Effector memory CD4-positive, alpha-beta T cell (primary cell): ENCODE measurements around the gene BCL2L1.

Source experiments
- DNase-seq, 3 donors: peaks; one replicate each; pipeline ENCODE4 v3.0.0-alpha.2; 2020
- H3K27ac ChIP-seq: 2 replicates; pipeline ENCODE4 v1.7.0; 2013; ENCODE audit warnings: mild to moderate bottlenecking, low read length, moderate library complexity; ENCODE audit not compliant: insufficient read depth, poor library complexity, severe bottlenecking
- H3K27me3 ChIP-seq: replicated peaks from 2 replicates; pipeline ENCODE4 v1.7.0; 2013; ENCODE audit warnings: mild to moderate bottlenecking, low read length; ENCODE audit not compliant: insufficient read depth, control insufficient read depth, poor library complexity, severe bottlenecking
- H3K36me3 ChIP-seq: 2 replicates; pipeline ENCODE4 v1.7.0; 2013; ENCODE audit warnings: mild to moderate bottlenecking, low read length, moderate library complexity; ENCODE audit not compliant: control insufficient read depth, insufficient read depth
- H3K4me1 ChIP-seq: 2 replicates; pipeline ENCODE4 v1.7.0; 2013; ENCODE audit warnings: low read length, mild to moderate bottlenecking; ENCODE audit not compliant: control insufficient read depth, insufficient read depth, poor library complexity, severe bottlenecking
- H3K4me3 ChIP-seq: 2 replicates; pipeline ENCODE4 v1.7.0; 2013; ENCODE audit warnings: low read length, low read depth, mild to moderate bottlenecking; ENCODE audit not compliant: insufficient read depth, poor library complexity, severe bottlenecking
- H3K9me3 ChIP-seq: 2 replicates; pipeline ENCODE4 v1.7.0; 2013; ENCODE audit warnings: mild to moderate bottlenecking, low read length, moderate library complexity; ENCODE audit not compliant: control insufficient read depth

The BCL2L1 gene

DNA sequence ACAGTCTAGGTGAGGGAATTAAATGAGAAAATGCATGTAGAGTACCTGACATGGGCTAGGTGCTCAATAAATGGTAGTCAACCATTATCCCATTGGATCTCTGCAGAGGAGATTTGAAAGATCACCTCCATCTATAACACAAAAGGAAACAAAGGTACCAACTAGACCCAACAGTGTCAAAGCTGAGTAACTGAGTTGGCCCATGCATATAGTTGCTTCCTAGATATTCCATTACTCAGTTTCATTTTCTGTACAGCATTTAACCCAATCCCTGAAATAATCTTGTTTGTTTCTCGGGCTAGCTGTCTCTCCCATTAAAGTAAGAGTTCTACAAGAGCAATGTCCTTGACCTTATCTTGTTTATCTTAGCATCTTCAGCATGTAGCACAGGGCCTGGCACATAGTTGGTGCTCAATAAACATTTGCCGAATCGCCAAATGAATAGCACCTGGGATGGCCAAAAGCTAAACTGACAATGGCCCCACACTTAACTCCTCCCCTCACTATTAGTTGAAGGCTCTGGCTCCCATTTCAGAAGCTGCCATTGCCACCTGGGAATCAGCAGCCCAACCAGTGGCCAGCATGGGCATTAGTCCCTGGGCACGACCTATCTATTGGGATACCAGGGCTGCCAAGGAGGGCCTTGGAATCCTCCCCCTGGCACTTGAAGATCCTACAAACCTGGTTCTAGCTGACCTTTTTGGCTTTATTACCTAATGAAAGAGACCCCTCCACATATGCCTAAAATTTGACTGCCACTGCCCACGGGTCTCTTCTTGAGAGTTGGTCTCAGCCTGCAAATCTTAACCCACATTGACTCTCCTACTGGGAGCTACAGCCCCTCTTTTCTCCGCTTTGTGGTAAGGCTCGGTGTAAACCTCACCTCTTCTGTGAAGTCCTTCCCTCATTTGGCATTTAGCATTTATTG lies 22.6 kb downstream of the BCL2L1 start:
- no peak overlapping the region for H3K27ac ChIP-seq
- no peaks in the 10 kb centered on the region for H3K9me3 ChIP-seq
- no peaks in the 10 kb centered on the region for H3K27me3 ChIP-seq
- DNase-seq = no peak
- H3K36me3 ChIP-seq = peaks cover 11% of the 10 kb centered on the region
- H3K4me1 ChIP-seq = peaks cover 9% of the 10 kb centered on the region
- no peak overlapping the region for H3K4me3 ChIP-seq

DNA sequence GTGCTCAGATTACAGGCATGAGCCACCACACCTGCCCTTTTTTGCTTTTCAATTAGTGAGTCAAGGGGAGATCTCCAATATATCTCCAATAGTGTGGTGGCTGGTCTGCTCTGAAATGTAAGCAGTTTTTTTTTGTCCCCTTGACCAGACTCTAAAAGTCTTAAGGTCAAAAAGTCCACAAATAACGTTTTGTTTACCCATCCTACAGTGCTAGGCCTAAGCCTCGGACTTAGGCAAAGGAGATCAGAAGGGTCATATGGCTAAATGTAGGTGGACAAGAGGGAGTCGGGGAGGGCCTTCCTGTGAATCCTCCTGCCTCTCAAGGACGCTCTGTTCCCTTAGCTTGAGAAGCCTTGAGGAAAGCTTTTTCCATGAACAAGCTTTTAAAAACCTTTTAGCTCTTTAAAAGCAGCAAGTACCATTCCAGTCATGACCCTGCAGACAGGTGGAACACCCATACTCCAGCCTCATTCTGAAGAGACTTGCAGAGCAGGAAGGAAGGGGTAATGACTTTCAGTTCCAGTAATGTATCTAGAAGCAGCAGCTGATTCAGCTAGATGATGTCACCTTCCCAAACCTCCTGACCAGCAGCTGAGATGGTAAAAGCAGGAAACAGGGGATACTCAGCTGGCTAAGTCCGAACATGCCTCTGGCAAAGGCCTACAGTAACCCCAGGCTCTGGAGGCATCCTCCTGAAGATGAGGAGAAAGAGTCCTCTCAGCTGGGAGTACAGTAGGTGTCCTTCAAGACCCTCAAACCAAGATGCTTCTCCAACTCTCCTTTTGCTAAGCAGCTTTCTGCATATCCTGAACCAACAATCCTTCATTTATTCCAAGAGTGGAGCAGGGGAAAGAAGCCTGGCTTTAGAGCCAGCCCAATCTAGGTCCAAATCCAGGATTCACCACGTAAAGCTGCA lies 23.6 kb downstream of the BCL2L1 start:
- no peaks in the 10 kb centered on the region for H3K27me3 ChIP-seq
- peaks cover 5% of the 10 kb centered on the region for H3K36me3 ChIP-seq
- H3K4me1 ChIP-seq = peaks cover 11% of the 10 kb centered on the region
- no peak overlapping the region for H3K4me3 ChIP-seq
- H3K27ac ChIP-seq = no peak overlapping the region
- no peak for DNase-seq
- no peaks in the 10 kb centered on the region for H3K9me3 ChIP-seq

DNA sequence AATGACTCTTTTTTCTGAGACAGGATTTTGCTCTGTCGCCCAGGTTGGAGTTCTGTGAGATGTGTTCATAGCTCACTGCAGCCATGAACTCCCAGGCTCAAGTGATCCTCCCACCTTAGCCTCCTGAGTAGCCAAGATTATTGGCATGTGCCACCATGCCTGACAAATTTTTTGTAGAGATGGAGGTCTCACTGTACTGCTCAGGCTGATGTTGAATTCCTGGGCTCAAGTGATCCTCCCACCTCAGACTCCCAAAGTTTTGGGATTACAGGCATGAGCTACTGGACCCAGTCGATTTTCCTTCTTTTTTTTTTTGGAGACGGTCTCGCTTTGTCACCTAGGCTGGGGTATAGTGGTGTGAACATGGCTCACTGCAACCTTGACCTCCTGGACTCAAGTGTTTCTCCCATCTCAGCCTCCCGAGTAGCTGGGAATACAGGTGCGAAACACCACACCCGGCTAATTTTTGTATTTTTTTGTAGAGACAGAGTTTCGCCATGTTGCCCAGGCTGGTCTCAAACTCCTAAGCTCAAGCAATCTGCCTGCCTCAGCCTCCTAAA lies 24.3 kb downstream of the BCL2L1 start:
- no peak overlapping the region for H3K4me3 ChIP-seq
- H3K36me3 ChIP-seq = peaks cover 5% of the 10 kb centered on the region
- no peaks in the 10 kb centered on the region for H3K27me3 ChIP-seq
- H3K27ac ChIP-seq = no peak overlapping the region
- H3K9me3 ChIP-seq = no peaks in the 10 kb centered on the region
- peaks cover 11% of the 10 kb centered on the region for H3K4me1 ChIP-seq
- DNase-seq = no peak

DNA sequence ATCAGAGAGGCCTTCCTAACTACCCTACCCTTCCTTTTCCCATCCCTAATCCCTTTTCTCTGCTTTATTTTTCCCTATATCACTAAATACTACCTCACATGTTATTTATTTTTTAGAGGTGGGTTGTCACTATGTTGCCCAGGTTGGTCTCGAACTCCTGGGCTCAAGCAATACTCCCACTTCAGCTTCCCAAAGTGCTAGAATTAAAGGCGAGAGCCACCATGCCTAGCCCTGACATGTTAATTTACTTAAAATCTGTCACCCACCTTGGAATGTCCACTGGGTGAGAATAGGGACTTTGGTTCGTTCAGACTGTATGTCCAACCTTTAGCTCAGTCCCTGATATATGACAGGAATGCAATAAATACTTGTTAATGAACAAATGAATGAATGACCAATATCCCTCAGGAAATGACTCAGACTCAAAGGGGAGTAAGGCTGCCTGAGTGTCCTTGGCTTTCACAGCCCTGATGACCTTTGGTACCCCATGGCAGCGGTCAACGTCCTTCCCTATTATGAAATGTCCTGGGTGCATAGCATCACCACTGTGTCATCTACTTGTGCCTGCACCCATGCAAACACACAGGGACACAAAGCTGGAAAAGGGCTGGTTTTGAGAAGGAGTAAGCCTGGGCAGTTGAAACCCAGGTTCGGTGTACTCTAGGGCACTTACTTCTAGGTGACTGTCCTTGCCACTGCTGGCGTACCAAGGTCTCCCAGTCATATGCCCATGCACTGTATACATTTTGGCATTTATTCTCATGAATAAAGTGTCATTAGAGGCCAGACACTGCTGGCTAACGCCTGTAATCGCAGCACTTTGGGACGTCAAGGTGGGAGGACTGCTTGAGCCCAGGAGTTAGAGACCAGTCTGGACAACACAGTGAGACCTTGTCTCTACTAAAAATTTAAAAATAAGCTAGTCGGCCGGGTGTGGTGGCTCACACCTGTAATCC lies 26.5 kb downstream of the BCL2L1 start:
- H3K27me3 ChIP-seq = no peaks in the 10 kb centered on the region
- DNase-seq = no peak
- H3K36me3 ChIP-seq = peaks cover 5% of the 10 kb centered on the region
- H3K4me1 ChIP-seq = peaks cover 11% of the 10 kb centered on the region
- H3K4me3 ChIP-seq = no peak overlapping the region
- H3K27ac ChIP-seq = no peak overlapping the region
- H3K9me3 ChIP-seq = no peaks in the 10 kb centered on the region

DNA sequence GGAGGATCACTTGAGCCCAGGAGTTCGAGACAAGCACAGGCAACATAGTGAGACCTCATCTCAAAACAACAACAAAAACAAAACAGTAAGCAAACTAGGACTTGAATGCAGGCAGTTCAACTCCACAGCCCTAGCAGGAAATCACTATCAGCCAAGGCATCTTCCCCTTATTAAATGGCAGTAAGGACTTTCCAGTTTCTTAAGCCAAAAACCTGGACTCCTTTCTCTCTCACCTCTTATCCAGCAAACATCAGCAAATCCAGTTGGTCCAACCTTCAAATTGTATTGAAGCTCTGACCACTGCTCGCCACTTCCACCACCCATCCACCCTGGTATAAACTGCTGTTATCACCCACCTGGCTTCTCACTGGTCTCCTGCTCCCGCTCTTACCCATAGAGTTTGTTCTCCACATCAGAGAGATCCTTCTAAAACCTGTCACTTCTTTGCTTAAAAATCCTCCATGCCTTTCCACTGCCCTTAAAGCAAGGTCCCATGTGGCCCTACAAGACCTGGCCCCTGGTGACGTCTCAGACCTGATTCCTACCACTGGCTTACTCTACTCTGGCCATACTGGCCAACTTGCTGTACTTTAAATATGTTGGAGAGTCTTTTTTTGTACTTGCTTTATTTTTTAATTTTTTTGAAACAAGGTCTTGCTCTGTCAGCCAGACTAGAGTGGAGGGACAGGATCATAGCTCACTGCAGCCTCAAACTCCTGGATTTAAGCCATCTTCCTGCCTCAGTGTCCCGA lies 27.6 kb downstream of the BCL2L1 start:
- peaks cover 5% of the 10 kb centered on the region for H3K36me3 ChIP-seq
- DNase-seq = no peak
- no peak overlapping the region for H3K27ac ChIP-seq
- H3K27me3 ChIP-seq = no peaks in the 10 kb centered on the region
- no peak overlapping the region for H3K4me3 ChIP-seq
- peaks cover 11% of the 10 kb centered on the region for H3K4me1 ChIP-seq
- no peaks in the 10 kb centered on the region for H3K9me3 ChIP-seq

DNA sequence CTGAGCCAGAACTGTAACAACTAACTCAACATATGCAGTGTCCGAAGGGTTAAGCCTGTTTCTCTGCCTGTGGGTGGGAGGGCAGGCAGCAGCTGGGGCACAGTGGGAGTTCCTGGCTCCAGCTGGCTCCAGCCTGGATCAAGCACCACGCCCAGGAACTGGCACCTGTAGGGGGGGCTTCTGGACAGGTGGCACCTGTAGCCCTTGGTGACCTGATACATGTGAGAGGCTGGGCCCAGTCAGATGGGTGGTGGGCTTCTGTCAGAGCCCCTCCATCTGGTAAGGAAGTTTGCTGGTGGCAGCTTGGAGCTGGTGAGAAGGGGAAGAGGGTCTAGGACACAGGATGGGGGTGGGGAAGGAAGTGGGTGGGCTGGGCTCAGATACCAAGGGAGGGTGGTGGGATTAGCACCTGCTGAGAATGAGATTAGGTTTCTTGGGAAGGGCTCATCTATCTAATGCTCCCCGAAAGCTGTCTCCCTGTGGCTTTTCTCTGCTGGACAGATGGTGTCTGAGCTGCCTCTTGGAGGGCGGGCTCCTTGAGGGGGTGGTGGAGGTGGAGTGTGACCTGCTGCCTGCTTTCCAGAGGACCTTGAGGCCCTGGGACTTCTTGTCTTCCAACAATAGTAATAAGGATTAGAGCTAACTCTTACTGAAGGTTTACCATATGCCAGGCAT lies 28.5 kb downstream of the BCL2L1 start:
- H3K27ac ChIP-seq = no peak overlapping the region
- no peaks in the 10 kb centered on the region for H3K27me3 ChIP-seq
- DNase-seq = no peak
- H3K4me3 ChIP-seq = no peak overlapping the region
- peaks cover 5% of the 10 kb centered on the region for H3K36me3 ChIP-seq
- no peaks in the 10 kb centered on the region for H3K9me3 ChIP-seq
- peaks cover 5% of the 10 kb centered on the region for H3K4me1 ChIP-seq

DNA sequence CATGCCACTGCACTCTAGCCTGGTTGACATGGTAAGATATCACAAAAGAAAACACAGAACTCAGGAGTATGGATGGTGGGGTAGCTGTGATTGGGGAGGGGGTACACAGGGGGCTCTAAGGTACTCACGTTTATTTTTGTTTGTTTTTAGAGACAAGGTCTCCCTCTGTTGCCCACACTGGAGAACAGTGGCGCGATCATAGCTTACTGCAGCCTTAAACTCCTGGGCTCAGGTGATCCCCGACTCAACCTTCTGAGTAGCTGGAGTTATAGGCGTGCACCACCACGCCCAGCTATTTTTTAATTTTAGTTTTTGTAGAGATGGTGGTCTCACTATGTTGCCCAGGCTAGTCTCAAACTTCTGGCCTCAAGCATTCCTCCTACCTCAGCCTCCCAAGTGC lies 29.3 kb downstream of the BCL2L1 start:
- Histone ChIP-seq H3K27ac (no peak overlapping the region), H3K27me3 (no peaks in the 10 kb centered on the region), H3K4me1 (peaks cover 4% of the 10 kb centered on the region), H3K9me3 (no peaks in the 10 kb centered on the region), H3K4me3 (no peak overlapping the region), H3K36me3 (peaks cover 10% of the 10 kb centered on the region)
- DNase-seq = no peak

DNA sequence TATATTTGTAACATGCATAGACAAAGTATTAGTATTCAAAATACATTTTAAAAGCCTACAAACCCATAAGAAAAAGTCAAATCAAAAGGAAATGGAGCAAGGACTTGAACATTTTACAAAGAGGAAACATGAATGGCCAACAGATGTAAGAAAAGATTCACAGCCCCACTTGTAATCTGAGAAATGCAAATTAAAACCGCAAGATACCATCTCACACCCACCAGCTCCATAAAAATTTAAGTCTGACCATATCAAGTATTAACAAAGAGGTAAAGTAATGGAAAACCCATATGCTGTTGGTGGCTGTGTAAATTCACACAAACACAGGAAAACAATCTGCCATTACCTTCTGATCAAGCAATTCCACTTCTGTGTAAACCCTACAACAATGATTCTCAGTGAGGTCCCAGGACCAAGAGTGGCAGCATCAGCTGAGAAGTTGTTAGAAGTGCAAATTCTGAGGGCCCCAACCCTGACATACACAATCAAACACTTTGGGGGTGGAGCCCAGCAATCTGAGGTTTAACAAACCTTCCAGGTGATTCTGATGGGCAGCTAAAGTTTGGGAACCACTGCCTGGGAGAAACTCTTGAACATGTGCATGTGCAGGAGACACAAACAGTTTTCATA lies 30.9 kb downstream of the BCL2L1 start:
- Histone ChIP-seq H3K4me1 (peaks cover 4% of the 10 kb centered on the region), H3K27ac (no peak overlapping the region), H3K4me3 (no peak overlapping the region), H3K9me3 (no peaks in the 10 kb centered on the region), H3K36me3 (peaks cover 17% of the 10 kb centered on the region), H3K27me3 (no peaks in the 10 kb centered on the region)
- no peak for DNase-seq
